CD4-positive, alpha-beta T cell treated with Interleukin-17A for 1 hour (primary cell): Measurements from ENCODE around the gene TM9SF2.
"Not testable (repeated sequence)": the region's sequence is repeated elsewhere in the genome, so short reads cannot be mapped to it uniquely, and the experiment has no call there.

Experiments used
- DNase-seq: peaks from one replicate; pipeline ENCODE4 v3.0.0-alpha.2; 2020

The TM9SF2 gene

GRCh38 chr13:99501184-99501847, at the start of gene TM9SF2:
Gene TM9SF2 (plus strand): TSS chr13:99501472. CDS start chr13:99501607, 135 bp downstream.
- DNase-seq = peak; percentile 98

GRCh38 chr13:99454518-99455183, 46.6 kb upstream of the TM9SF2 start:
- DNase-seq = no peak

- no peak for DNase-seq
Observed at GRCh38 chr13:99459099-99459850, 42.0 kb upstream of the TM9SF2 start.

GRCh38 chr13:99460802-99461201, 40.5 kb upstream of the TM9SF2 start:
- DNase-seq = not testable (repeated sequence)

- no peak for DNase-seq
Observed at GRCh38 chr13:99463646-99464397, 37.5 kb upstream of the TM9SF2 start.

- peak; percentile 11 for DNase-seq
Observed at GRCh38 chr13:99464441-99464949, 36.8 kb upstream of the TM9SF2 start.

GRCh38 chr13:99465454-99465853, 35.8 kb upstream of the TM9SF2 start:
- no peak for DNase-seq

- no peak for DNase-seq
Observed at GRCh38 chr13:99467764-99468163, 33.5 kb upstream of the TM9SF2 start.

- no peak for DNase-seq
Observed at GRCh38 chr13:99469041-99469440, 32.2 kb upstream of the TM9SF2 start.

GRCh38 chr13:99470027-99470426, 31.2 kb upstream of the TM9SF2 start:
- no peak for DNase-seq

- no peak for DNase-seq
Observed at GRCh38 chr13:99471221-99472121, 29.8 kb upstream of the TM9SF2 start.

GRCh38 chr13:99472122-99472440, 29.2 kb upstream of the TM9SF2 start:
- DNase-seq = no peak

GRCh38 chr13:99473515-99473914, 27.8 kb upstream of the TM9SF2 start:
- DNase-seq = no peak

GRCh38 chr13:99476648-99477047, 24.6 kb upstream of the TM9SF2 start:
- DNase-seq = no peak

GRCh38 chr13:99477493-99477892, 23.8 kb upstream of the TM9SF2 start:
- DNase-seq = no peak

GRCh38 chr13:99481366-99481765, 19.9 kb upstream of the TM9SF2 start:
- no peak for DNase-seq

- DNase-seq = peak; percentile 28
Observed at GRCh38 chr13:99484473-99484872, 16.8 kb upstream of the TM9SF2 start.

GRCh38 chr13:99486996-99487395, 14.3 kb upstream of the TM9SF2 start:
- no peak for DNase-seq

GRCh38 chr13:99489028-99489427, 12.2 kb upstream of the TM9SF2 start:
- DNase-seq = no peak

GRCh38 chr13:99491750-99492149, 9.5 kb upstream of the TM9SF2 start:
- not testable (repeated sequence) for DNase-seq

GRCh38 chr13:99495466-99496183, 5.6 kb upstream of the TM9SF2 start:
- no peak for DNase-seq
